Measurements from ENCODE around the gene ARHGEF26.

ARHGEF26 gene

GRCh38 chr3:154251610-154252009, 130.4 kb downstream of the ARHGEF26 start:
- TF ChIP-seq POLR2A (IDR thresholded peaks at IDR 0.05; ENCODE audit: low read depth, low read length), result no peak
- FAIRE-seq, result no peak

GRCh38 chr3:154252759-154253638, 131.8 kb downstream of the ARHGEF26 start:
- DNase-seq (ENCODE audit: insufficient read length, low spot score) (peak; percentile 52), FAIRE-seq (no peak)
- no peak for TF ChIP-seq POLR2A (IDR thresholded peaks at IDR 0.05; ENCODE audit: low read depth, low read length)

More at GRCh38 chr3:154251610-154252009, 130.4 kb downstream of the ARHGEF26 start:
- no peak for DNase-seq (ENCODE audit: insufficient read length, low spot score)

GRCh38 chr3:154254527-154254926, 133.3 kb downstream of the ARHGEF26 start:
- FAIRE-seq, result no peak
- DNase-seq (ENCODE audit: insufficient read length, low spot score), result no peak
- TF ChIP-seq POLR2A (IDR thresholded peaks at IDR 0.05; ENCODE audit: low read depth, low read length), result no peak

GRCh38 chr3:154273381-154273780, 152.2 kb downstream of the ARHGEF26 start:
- TF ChIP-seq POLR2A (IDR thresholded peaks at IDR 0.05; ENCODE audit: low read depth, low read length), result no peak
- DNase-seq (ENCODE audit: insufficient read length, low spot score) (no peak), FAIRE-seq (no peak)

GRCh38 chr3:154274348-154274747, 153.2 kb downstream of the ARHGEF26 start:
- no peak for DNase-seq (ENCODE audit: insufficient read length, low spot score)
- FAIRE-seq, result no peak
- no peak for TF ChIP-seq POLR2A (IDR thresholded peaks at IDR 0.05; ENCODE audit: low read depth, low read length)

GRCh38 chr3:154275292-154275691, 154.1 kb downstream of the ARHGEF26 start:
- TF ChIP-seq POLR2A (IDR thresholded peaks at IDR 0.05; ENCODE audit: low read depth, low read length), result no peak
- FAIRE-seq (no peak), DNase-seq (ENCODE audit: insufficient read length, low spot score) (no peak)

- DNase-seq (ENCODE audit: insufficient read length, low spot score) (no peak), FAIRE-seq (no peak)
- TF ChIP-seq POLR2A (IDR thresholded peaks at IDR 0.05; ENCODE audit: low read depth, low read length), result no peak
Measured at GRCh38 chr3:154275965-154276364, 154.8 kb downstream of the ARHGEF26 start.

GRCh38 chr3:154280161-154280560, 159.0 kb downstream of the ARHGEF26 start:
- FAIRE-seq (no peak), DNase-seq (ENCODE audit: insufficient read length, low spot score) (no peak)
- TF ChIP-seq POLR2A (IDR thresholded peaks at IDR 0.05; ENCODE audit: low read depth, low read length), result no peak

GRCh38 chr3:154285221-154285620, 164.0 kb downstream of the ARHGEF26 start:
- TF ChIP-seq POLR2A (IDR thresholded peaks at IDR 0.05; ENCODE audit: low read depth, low read length), result no peak
- DNase-seq (ENCODE audit: insufficient read length, low spot score) (no peak), FAIRE-seq (no peak)

- DNase-seq (ENCODE audit: insufficient read length, low spot score) (no peak), FAIRE-seq (no peak)
- TF ChIP-seq POLR2A (IDR thresholded peaks at IDR 0.05; ENCODE audit: low read depth, low read length), result no peak
Measured at GRCh38 chr3:154290187-154290586, 169.0 kb downstream of the ARHGEF26 start.

- no peak for TF ChIP-seq POLR2A (IDR thresholded peaks at IDR 0.05; ENCODE audit: low read depth, low read length)
- no peak for FAIRE-seq
- no peak for DNase-seq (ENCODE audit: insufficient read length, low spot score)
Measured at GRCh38 chr3:154294016-154294415, 172.8 kb downstream of the ARHGEF26 start.

- FAIRE-seq (no peak), DNase-seq (ENCODE audit: insufficient read length, low spot score) (no peak)
- no peak for TF ChIP-seq POLR2A (IDR thresholded peaks at IDR 0.05; ENCODE audit: low read depth, low read length)
Measured at GRCh38 chr3:154301561-154301960, 180.4 kb downstream of the ARHGEF26 start.

- TF ChIP-seq POLR2A (IDR thresholded peaks at IDR 0.05; ENCODE audit: low read depth, low read length), result no peak
- FAIRE-seq (peak; percentile 36), DNase-seq (ENCODE audit: insufficient read length, low spot score) (no peak)
Measured at GRCh38 chr3:154304116-154304786, 183.1 kb downstream of the ARHGEF26 start.

GRCh38 chr3:154304936-154305335, 183.7 kb downstream of the ARHGEF26 start:
- TF ChIP-seq POLR2A (IDR thresholded peaks at IDR 0.05; ENCODE audit: low read depth, low read length), result no peak

GRCh38 chr3:154307363-154307762, 186.2 kb downstream of the ARHGEF26 start:
- DNase-seq (ENCODE audit: insufficient read length, low spot score) (no peak), FAIRE-seq (no peak)
- no peak for TF ChIP-seq POLR2A (IDR thresholded peaks at IDR 0.05; ENCODE audit: low read depth, low read length)

More at GRCh38 chr3:154304936-154305335, 183.7 kb downstream of the ARHGEF26 start:
- FAIRE-seq (no peak), DNase-seq (ENCODE audit: insufficient read length, low spot score) (no peak)
